Fibroblast of pulmonary artery (primary cell): ENCODE measurements around the gene REEP6.
A peak's percentile ranks its signal among the peaks of the same experiment; 100 is the strongest.

Experiments
- DNase-seq: peaks from one replicate; pipeline ENCODE4 v3.0.0-alpha.2; 2010; ENCODE audit warnings: low read depth
- H3K4me3 ChIP-seq: replicated peaks from 2 replicates; pipeline ENCODE4 v1.5.1; 2011; ENCODE audit warnings: low read depth, mild to moderate bottlenecking, control low read depth, low read length, moderate library complexity
- TF ChIP-seq, protein P1 (sequence below): IDR thresholded peaks from 2 replicates; pipeline ENCODE4 v1.5.1; 2011; ENCODE audit warnings: mild to moderate bottlenecking, control low read depth, low read length, inconsistent platforms; ENCODE audit errors: missing control alignments

REEP6 gene

DNA sequence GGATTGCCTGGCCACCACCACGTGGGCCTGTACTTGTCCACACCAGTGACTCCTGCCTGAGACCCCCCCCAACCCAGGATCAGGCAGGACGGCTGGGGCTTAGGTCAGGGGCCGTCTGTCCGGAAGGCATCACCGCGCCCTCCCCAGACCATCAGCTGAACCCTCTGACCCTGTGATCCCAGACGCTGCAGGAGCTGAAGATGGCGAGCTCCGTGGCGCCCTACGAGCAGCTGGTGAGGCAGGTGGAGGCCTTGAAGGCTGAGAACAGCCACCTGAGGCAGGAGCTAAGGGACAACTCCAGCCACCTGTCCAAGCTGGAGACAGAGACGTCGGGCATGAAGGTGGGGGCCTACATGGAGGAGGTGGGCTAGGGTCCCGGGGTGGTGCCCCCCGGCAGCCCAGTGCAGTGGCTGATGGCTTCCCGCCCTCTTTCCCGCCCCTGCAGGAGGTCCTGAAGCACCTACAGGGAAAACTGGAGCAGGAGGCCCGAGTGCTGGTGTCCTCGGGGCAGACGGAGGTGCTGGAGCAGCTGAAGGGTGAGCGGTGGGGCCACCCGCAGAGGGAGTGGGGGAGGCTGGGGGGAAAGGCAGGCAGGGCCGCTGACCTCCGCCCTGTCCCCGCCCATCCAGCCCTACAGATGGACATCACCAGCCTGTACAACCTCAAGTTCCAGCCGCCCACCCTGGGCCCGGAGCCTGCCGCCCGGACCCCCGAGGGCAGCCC lies 38.0 kb upstream of the REEP6 start:
- TF ChIP-seq, protein P1, sequence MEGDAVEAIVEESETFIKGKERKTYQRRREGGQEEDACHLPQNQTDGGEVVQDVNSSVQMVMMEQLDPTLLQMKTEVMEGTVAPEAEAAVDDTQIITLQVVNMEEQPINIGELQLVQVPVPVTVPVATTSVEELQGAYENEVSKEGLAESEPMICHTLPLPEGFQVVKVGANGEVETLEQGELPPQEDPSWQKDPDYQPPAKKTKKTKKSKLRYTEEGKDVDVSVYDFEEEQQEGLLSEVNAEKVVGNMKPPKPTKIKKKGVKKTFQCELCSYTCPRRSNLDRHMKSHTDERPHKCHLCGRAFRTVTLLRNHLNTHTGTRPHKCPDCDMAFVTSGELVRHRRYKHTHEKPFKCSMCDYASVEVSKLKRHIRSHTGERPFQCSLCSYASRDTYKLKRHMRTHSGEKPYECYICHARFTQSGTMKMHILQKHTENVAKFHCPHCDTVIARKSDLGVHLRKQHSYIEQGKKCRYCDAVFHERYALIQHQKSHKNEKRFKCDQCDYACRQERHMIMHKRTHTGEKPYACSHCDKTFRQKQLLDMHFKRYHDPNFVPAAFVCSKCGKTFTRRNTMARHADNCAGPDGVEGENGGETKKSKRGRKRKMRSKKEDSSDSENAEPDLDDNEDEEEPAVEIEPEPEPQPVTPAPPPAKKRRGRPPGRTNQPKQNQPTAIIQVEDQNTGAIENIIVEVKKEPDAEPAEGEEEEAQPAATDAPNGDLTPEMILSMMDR = no peak
- DNase-seq = no peak
- no peak overlapping the region for H3K4me3 ChIP-seq

DNA sequence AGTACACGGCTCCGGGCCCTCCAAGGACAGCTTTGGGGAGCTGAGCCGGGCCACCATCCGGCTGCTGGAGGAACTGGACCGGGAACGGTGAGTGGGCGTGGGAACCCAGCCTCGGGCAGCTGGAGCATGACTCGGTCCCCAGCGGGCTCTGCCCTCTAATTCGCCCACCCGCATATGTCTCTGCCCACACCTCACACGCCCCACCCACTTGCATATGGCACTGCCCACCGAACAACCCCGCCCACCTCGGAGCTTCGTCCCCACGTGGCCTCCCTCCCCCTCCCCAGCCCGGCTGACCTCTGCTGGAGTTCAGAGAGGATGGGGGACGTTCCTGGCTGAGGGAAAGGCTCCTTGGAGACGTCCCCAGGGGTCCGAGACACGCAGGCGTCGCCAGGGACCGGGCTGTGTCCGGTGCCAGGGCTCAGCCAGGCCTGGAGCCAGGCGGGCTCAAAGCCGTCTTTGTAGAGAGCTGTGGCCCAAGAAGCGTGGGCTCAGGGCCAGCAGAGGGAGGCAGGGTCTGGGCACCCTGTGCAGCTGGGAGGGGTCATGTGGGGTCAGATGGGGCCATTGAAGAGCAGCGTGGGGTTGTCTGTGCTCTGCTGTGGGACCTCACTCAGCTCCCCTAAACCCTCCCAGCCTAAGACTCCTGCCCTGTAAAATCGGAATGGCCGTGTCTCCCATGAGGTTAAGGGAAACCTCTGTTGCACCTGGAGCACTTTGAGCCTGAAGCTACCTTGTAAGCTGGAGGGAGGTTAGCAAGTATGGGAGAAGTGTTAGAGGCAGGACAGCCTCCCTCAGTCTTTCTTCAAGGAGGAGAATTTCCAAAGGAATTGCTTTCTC lies 37.2 kb upstream of the REEP6 start:
- no peak for DNase-seq
- H3K4me3 ChIP-seq = no peak overlapping the region
- TF ChIP-seq, protein P1 = no peak

DNA sequence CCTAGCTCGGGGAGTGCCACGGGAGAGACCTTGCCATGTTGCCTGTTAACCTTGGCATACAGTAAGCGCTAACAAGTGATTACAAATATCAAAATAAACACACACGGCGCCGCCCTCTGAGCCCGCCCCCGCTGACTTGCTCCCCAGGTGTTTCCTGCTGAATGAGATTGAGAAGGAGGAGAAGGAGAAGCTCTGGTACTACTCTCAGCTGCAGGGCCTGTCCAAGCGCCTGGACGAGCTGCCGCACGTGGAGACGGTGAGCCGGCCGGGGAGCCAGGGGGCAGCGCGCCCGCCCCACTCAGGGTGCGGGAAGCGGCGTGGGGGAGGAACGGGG lies 36.0 kb upstream of the REEP6 start:
- TF ChIP-seq, protein P1 = no peak
- H3K4me3 ChIP-seq = no peak overlapping the region
- DNase-seq = no peak

DNA sequence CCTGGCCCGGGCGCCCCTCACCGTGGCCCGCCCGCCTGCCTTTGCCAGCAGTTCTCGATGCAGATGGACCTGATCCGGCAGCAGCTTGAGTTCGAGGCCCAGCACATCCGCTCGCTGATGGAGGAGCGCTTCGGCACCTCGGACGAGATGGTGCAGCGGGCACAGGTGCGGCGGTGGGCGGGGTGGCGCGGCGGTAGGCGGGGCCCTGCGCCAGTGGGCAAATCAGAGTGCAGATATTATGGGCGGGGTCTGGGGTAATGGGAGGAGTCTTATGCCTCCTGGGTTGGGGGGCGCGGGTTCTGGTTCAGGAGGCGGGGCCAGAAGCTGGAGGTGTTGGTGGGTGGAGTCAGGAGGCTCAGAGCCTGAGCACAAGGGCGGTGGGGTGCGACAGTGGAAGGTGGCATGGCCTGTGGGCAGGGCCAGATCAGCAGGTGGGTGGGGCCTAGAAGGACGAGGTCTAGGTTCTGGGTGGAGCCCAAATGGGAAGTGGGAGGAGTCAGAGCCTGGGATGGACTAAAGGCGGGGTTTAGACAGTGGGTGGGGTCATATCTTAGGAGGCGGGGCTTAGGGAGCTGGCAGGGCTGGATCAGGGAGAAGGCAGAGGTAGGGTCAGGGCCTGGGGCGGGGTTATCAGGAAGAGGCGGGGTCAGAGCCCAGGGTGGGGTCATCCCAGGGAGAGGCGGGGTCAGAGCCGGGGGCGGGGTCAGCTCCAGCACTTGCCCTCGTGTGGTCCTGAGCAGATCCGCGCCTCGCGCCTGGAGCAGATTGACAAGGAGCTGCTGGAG lies 35.5 kb upstream of the REEP6 start:
- TF ChIP-seq, protein P1 = no peak
- H3K4me3 ChIP-seq = no peak overlapping the region
- DNase-seq = peak; percentile 61

DNA sequence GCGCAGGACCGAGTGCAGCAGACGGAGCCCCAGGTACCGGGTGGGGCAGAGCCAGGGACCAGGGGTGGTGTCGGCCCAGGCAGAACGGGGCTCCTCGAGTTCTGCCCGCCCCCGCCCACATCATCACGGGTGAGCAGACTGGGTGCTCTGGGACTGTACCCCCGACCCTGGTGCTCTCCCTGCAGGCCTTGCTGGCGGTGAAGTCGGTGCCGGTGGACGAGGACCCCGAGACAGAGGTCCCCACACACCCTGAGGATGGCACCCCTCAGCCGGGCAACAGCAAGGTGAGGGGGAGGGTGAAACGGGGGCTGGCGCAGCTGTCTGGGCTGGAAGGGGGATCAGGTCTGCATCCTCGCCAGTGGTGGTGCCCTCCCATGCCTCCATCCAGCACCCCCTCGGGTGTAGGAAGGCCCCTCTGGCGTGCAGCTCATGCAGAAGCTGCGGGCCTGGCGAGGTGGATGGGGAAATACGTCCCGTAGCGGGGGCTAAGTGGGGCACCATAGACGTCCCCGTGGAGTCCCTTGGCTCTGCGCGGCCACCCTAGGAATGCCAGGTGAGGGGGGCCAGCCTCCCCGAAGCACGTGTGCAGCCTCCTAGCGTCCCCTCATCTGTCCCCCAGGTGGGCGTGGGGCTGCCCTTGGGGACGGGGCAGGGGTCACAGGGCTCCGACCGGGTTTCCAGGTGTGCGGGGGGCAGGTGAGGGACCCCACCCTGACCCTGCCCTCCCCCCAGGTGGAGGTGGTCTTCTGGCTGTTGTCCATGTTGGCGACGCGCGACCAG lies 34.7 kb upstream of the REEP6 start:
- TF ChIP-seq, protein P1 = no peak
- no peak overlapping the region for H3K4me3 ChIP-seq
- DNase-seq = no peak

DNA sequence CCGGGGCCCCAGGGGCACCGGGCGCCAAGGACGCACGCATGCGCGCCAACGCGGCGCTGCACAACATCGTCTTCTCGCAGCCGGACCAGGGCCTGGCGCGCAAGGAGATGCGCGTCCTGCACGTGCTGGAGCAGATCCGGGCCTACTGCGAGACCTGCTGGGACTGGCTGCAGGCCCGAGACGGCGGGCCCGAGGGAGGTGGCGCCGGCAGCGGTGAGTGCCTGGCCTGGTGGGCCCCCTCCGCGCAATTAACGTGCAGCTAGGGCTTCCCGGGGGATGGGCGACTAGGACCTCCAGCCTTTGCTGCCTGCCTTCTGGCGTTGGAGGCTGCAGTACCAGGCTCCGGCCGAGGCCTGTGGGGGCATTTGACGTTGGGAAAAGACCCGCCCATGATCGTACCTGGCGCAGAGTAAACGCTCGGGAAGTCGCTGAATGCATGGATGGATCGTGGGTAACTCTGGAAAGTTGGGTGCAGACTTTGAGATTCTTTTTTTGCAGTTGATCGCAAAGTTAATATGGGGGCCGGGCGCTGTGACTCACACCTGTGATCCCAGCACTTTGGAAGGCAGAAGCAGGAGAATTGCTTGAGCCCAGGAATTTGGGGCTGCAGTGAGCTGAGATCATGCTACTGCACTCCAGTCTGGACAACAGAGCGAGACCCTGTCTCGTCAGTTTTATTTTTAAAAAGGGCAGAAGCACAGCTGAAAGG lies 33.8 kb upstream of the REEP6 start:
- TF ChIP-seq, protein P1 = no peak
- DNase-seq = no peak
- no peak overlapping the region for H3K4me3 ChIP-seq
